Suppressor macrophage treated with lipopolysaccharide for 4 hours (primary cell): ENCODE data around the gene CTCFL.

Experiments
- DNase-seq: peaks from one replicate; pipeline ENCODE4 v3.0.0-alpha.2; 2020

CTCFL gene

GRCh38 chr20:57559658-57560553, 35.0 kb upstream of the CTCFL start:
- DNase-seq: no peak

- no peak for DNase-seq
Observed at GRCh38 chr20:57559289-57559634, 34.3 kb upstream of the CTCFL start.

- DNase-seq: no peak
Observed at GRCh38 chr20:57558614-57559288, 33.8 kb upstream of the CTCFL start.

GRCh38 chr20:57557926-57558613, 33.1 kb upstream of the CTCFL start:
- DNase-seq: no peak

GRCh38 chr20:57556980-57557274, 32.0 kb upstream of the CTCFL start:
- no peak for DNase-seq

- no peak for DNase-seq
Observed at GRCh38 chr20:57555457-57556184, 30.7 kb upstream of the CTCFL start.

- DNase-seq: no peak
Observed at GRCh38 chr20:57553376-57554018, 28.6 kb upstream of the CTCFL start.

GRCh38 chr20:57552471-57552870, 27.5 kb upstream of the CTCFL start:
- DNase-seq: no peak

- no peak for DNase-seq
Observed at GRCh38 chr20:57548177-57549058, 23.5 kb upstream of the CTCFL start.

GRCh38 chr20:57546956-57547649, 22.2 kb upstream of the CTCFL start:
- DNase-seq: no peak

GRCh38 chr20:57545927-57546662, 21.2 kb upstream of the CTCFL start:
- no peak for DNase-seq

- no peak for DNase-seq
Observed at GRCh38 chr20:57544838-57545564, 20.1 kb upstream of the CTCFL start.

- no peak for DNase-seq
Observed at GRCh38 chr20:57543754-57544153, 18.8 kb upstream of the CTCFL start.

GRCh38 chr20:57540890-57541580, 16.1 kb upstream of the CTCFL start:
- no peak for DNase-seq

- no peak for DNase-seq
Observed at GRCh38 chr20:57539889-57540288, 14.9 kb upstream of the CTCFL start.

- DNase-seq: no peak
Observed at GRCh38 chr20:57537822-57538221, 12.9 kb upstream of the CTCFL start.

GRCh38 chr20:57536771-57537724, 12.1 kb upstream of the CTCFL start:
- no peak for DNase-seq
